WERI-Rb-1 (cell line): ENCODE data around the gene KIAA1671.

Experiments
- DNase-seq: peaks from one replicate; pipeline ENCODE4 v3.0.0-alpha.2; 2020
- H3K27ac ChIP-seq: fragments of 250-450 bp; sonication (Bioruptor Pico); 2 replicates; pipeline ENCODE4 v1.5.1; 2020; ENCODE audit warnings: mild to moderate bottlenecking, moderate library complexity
- H3K27me3 ChIP-seq: fragments of 250-450 bp; sonication (Bioruptor Pico); 2 replicates; pipeline ENCODE4 v1.5.1; 2021; ENCODE audit warnings: mild to moderate bottlenecking, low read depth, moderate library complexity; ENCODE audit not compliant: insufficient read depth, severe bottlenecking
- H3K36me3 ChIP-seq: fragments of 250-450 bp; sonication (Bioruptor Pico); 2 replicates; pipeline ENCODE4 v1.5.1; 2020; ENCODE audit warnings: mild to moderate bottlenecking, moderate library complexity
- H3K4me3 ChIP-seq: 2 replicates; pipeline ENCODE4 v1.5.1; 2011; ENCODE audit warnings: low read depth, mild to moderate bottlenecking, control low read depth, low read length
- H3K9me3 ChIP-seq: fragments of 250-450 bp; sonication (Bioruptor Pico); 2 replicates; pipeline ENCODE4 v1.5.1; 2021; ENCODE audit warnings: mild to moderate bottlenecking, moderate library complexity; ENCODE audit not compliant: severe bottlenecking
- CTCF ChIP-seq: IDR thresholded peaks from 2 replicates; pipeline ENCODE4 v1.5.1; 2011; ENCODE audit warnings: low read depth, mild to moderate bottlenecking, control low read depth, inconsistent platforms, low read length

Gene KIAA1671

DNA sequence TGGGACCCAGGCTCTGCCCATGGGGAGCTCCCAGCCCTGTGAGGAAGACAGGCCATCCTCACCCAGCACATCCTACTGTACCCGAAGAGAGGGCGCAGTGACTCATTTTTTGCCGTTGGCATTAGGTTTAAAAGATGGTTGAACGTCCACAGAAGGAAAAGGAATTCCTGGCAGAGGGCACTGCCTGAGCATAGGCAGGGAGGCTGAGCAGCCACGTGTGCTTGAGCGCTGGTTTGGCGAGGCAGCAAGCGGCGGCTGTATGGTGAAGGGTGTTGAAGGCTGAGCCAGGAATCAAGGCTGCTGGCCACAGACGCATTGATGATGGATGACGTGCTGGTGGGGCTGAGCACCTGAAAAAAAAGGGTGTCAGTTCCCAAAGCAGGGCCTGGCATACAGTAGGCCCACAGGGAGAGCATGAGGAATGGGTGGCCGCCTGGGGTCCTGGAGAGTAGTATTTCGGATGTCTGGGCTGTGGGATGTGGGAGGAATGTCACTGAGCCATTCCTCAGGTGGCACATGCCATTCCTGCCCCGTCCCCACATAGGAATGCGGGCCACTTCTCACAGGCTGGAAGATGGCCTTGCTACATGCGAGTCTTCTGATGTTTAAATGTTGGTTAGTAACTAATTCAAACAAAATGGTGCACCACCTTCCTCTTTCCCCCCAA is 112.5 kb downstream of the KIAA1671 start:
- DNase-seq: no peak
- H3K27me3 ChIP-seq: no peaks in the 10 kb centered on the region
- H3K36me3 ChIP-seq: no peaks in the 10 kb centered on the region
- H3K9me3 ChIP-seq: no peaks in the 10 kb centered on the region
- H3K4me3 ChIP-seq: no peak overlapping the region
- H3K27ac ChIP-seq: no peak overlapping the region
- TF ChIP-seq CTCF: no peak

DNA sequence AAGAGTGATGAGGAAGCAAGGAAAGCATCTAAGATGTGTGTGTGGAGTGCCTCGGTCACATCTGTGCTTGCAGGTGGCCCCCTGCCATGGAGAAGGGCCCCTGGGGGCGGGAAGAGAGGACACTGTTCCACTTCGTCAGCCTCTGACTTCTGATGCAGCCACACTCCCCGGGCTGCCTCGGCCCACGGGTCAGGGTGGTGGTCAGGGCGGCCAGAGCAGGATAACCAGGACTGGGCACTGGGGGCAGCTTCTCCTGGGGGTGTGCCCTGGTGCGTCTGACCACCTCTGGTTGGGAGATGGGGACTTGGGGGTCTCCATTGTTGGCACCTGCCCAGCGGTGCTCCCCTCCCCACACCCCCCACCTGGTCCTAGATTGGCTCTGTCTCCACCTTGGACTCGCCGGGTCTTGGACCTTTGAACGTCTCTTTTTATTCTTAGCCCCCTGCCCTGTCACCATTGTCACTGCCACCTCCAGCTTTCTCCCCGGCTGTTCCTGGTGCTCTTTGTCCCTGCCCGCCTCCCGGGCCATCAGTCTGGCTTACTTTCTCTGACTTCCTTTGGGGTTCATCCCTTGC is 114.4 kb downstream of the KIAA1671 start:
- Histone ChIP-seq H3K36me3 (no peaks in the 10 kb centered on the region), H3K27ac (no peak overlapping the region), H3K4me3 (no peak overlapping the region), H3K27me3 (no peaks in the 10 kb centered on the region), H3K9me3 (no peaks in the 10 kb centered on the region)
- TF ChIP-seq CTCF: no peak
- no peak for DNase-seq

DNA sequence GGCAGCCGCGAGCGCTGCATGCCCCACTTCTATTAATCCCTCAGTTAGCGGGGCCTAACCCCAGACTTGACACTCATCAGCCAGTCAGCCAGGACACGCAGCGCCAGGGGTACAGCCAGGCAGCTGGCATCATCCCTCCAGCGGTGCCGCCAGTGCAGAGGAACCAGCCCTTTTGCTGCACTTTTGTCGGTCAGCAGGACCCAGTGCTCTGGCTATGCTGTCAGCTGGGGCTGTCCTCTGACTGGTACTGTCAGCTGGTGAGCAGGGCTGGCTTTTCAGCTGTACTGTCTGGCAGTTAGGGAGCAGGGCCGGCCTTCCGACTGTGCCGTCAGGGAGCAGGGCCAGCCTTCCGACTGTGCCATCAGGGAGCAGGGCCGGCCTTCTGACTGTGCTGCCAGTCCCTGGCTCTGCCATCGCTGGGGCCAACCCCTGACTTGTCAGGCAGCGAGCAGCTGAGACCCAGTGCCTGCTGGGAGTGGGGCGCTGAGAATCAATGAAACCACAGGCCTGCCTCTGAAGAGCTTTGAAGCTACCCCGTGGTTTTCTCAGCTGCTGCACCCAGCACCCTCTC is 115.4 kb downstream of the KIAA1671 start:
- no peaks in the 10 kb centered on the region for H3K27me3 ChIP-seq
- no peak for DNase-seq

DNA sequence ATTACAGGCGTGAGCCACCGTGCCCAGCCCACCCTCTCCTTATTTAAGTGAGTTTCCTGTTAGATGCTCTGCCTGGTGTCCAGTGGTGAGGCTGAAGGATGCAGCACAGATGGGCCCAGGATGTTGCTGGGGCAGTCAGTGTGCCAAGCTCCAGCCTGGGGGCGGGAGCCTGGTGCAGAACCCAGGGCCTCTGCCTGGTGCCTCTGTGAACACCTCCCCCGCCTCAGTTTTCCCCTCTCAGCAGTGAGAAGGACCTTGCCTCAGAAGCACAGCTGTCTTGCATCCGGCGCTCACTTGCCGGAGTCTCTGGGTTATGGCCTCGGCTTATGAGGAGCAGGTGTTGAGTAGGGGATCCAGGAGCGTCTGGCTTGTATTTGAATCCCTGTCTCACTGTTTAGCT is 116.2 kb downstream of the KIAA1671 start:
- H3K27me3 ChIP-seq: no peaks in the 10 kb centered on the region
- no peaks in the 10 kb centered on the region for H3K36me3 ChIP-seq
- DNase-seq: peak; percentile 56
- H3K27ac ChIP-seq: no peak overlapping the region; the same call in 1 of the 2 replicates
- H3K9me3 ChIP-seq: no peaks in the 10 kb centered on the region
- TF ChIP-seq CTCF: no peak
- no peak overlapping the region for H3K4me3 ChIP-seq

More for the DNA sequence above, 115.4 kb downstream of the KIAA1671 start:
- Histone ChIP-seq H3K27ac (no peak overlapping the region; the same call in 1 of the 2 replicates), H3K4me3 (no peak overlapping the region), H3K36me3 (no peaks in the 10 kb centered on the region), H3K9me3 (no peaks in the 10 kb centered on the region)
- TF ChIP-seq CTCF: no peak

DNA sequence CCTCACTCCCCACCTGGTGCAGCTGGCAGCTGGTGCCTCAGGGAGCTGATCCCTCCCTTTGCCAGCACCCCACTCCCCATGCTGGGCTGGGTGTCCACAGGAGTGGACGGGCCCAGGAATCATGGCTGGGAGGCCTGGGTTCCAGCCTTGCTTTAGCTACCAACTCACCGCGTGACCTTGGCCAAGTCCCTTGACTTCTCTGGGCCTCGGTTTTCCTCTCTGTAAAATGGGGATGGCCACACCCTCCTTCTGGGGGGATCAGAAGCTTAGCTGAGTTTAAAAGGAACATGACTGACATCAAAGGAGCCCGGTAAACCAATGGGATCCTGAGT is 116.9 kb downstream of the KIAA1671 start:
- no peak overlapping the region for H3K4me3 ChIP-seq
- no peaks in the 10 kb centered on the region for H3K9me3 ChIP-seq
- H3K36me3 ChIP-seq: no peaks in the 10 kb centered on the region
- H3K27me3 ChIP-seq: no peaks in the 10 kb centered on the region
- no peak for TF ChIP-seq CTCF
- H3K27ac ChIP-seq: no peak overlapping the region
- DNase-seq: no peak
